Neural cell (in vitro differentiated cells): ENCODE measurements around the gene VPS37C. TPM values are rescaled to one million over a fixed set of nuclear protein-coding genes. Genes with fewer than 3 reads are reported as not detected.
"Not testable (repeated sequence)": the region's sequence is repeated elsewhere in the genome, so short reads cannot be mapped to it uniquely, and the experiment has no call there.

ENCODE experiments used
- H2AFZ ChIP-seq: fragments of 200-600, 300-800 bp; sonication (generic), shearing (Covaris generic); 2 replicates; pipeline ENCODE4 v1.6.0; 2014; ENCODE audit warnings: low read depth, mild to moderate bottlenecking, antibody characterized with exemption, low read length, moderate library complexity
- H3F3A ChIP-seq: fragments of 200-600 bp; shearing (Covaris generic); 2 replicates; pipeline ENCODE4 v1.6.1; 2016; ENCODE audit warnings: mild to moderate bottlenecking, moderate library complexity, mixed read lengths, antibody characterized with exemption, low read length; ENCODE audit not compliant: insufficient read depth, poor library complexity, severe bottlenecking
- H3K27ac ChIP-seq: fragments of 200-600, 300-800 bp; sonication (generic), shearing (Covaris generic); 2 replicates; pipeline ENCODE4 v1.5.1; 2014; ENCODE audit warnings: mild to moderate bottlenecking, low read length, moderate library complexity
- H3K27me3 ChIP-seq: fragments of 300-800, 200-600 bp; sonication (generic), shearing (Covaris generic); 2 replicates; pipeline ENCODE4 v1.6.0; 2014; ENCODE audit warnings: mild to moderate bottlenecking, low read depth, low read length, moderate library complexity; ENCODE audit not compliant: insufficient read depth
- H3K36me3 ChIP-seq: fragments of 300-800, 200-600 bp; sonication (generic), shearing (Covaris generic); 2 replicates; pipeline ENCODE4 v1.5.1; 2014; ENCODE audit warnings: mild to moderate bottlenecking, antibody characterized with exemption, low read length, moderate library complexity; ENCODE audit not compliant: insufficient read depth
- H3K4me2 ChIP-seq: fragments of 300-800, 200-600 bp; sonication (generic), shearing (Covaris generic); 2 replicates; pipeline ENCODE4 v1.6.0; 2014; ENCODE audit warnings: mild to moderate bottlenecking, low read length
- H3K4me3 ChIP-seq: fragments of 300-800, 200-600 bp; sonication (generic), shearing (Covaris generic); 2 replicates; pipeline ENCODE4 v1.5.1; 2014; ENCODE audit warnings: mild to moderate bottlenecking, low read length, moderate library complexity
- H3K79me2 ChIP-seq: fragments of 200-600 bp; shearing (Covaris generic); replicated peaks from 2 replicates; pipeline ENCODE4 v1.6.0; 2014; ENCODE audit warnings: mild to moderate bottlenecking, low read length, moderate library complexity; ENCODE audit not compliant: insufficient read depth
- H3K9ac ChIP-seq: fragments of 300-800, 200-600 bp; sonication (generic), shearing (Covaris generic); 2 replicates; pipeline ENCODE4 v1.6.1; 2016; ENCODE audit warnings: mild to moderate bottlenecking, low read length, mixed read lengths
- H3K9me2 ChIP-seq: fragments of 200-600 bp; shearing (Covaris generic); 2 replicates; pipeline ENCODE4 v1.6.1; 2016; ENCODE audit warnings: mild to moderate bottlenecking, low read length, mixed read lengths; ENCODE audit not compliant: insufficient read depth
- H3K9me3 ChIP-seq: fragments of 200-600, 300-800 bp; sonication (generic), shearing (Covaris generic); 2 replicates; pipeline ENCODE4 v1.6.1; 2016; ENCODE audit warnings: mild to moderate bottlenecking, mixed run types, low read length, moderate library complexity, mixed read lengths
- H4K20me1 ChIP-seq: fragments of 200-600 bp; shearing (Covaris generic); 2 replicates; pipeline ENCODE4 v1.6.1; 2016; ENCODE audit warnings: mild to moderate bottlenecking, mixed run types; ENCODE audit not compliant: insufficient read depth
- CTCF ChIP-seq: fragments of 450-650 bp; IDR thresholded peaks from 2 replicates; pipeline ENCODE4 v1.5.1; 2014; ENCODE audit warnings: antibody characterized with exemption, mild to moderate bottlenecking, moderate library complexity; ENCODE audit not compliant: poor library complexity, severe bottlenecking
- EZH2 ChIP-seq: fragments of 200-600, 300-800 bp; shearing (Covaris generic), sonication (generic); IDR thresholded peaks from 2 replicates; pipeline ENCODE4 v1.6.1; 2014; ENCODE audit warnings: antibody characterized with exemption, low read length, borderline replicate concordance, mild to moderate bottlenecking; ENCODE audit not compliant: insufficient read depth, poor library complexity, severe bottlenecking
- POLR2AphosphoS5 ChIP-seq: IDR thresholded peaks from 2 replicates; pipeline ENCODE4 v1.6.1; 2012
- RAD21 ChIP-seq: fragments of 450-650 bp; conservative IDR thresholded peaks from 2 replicates; pipeline ENCODE4 v1.6.1; 2014; ENCODE audit warnings: antibody characterized with exemption, mild to moderate bottlenecking, moderate library complexity
- REST ChIP-seq: IDR thresholded peaks from 2 replicates; pipeline ENCODE4 v1.6.1; 2012; ENCODE audit warnings: borderline replicate concordance
- SMC3 ChIP-seq: fragments of 450-650 bp; conservative IDR thresholded peaks from 2 replicates; pipeline ENCODE4 v1.6.1; 2014; ENCODE audit warnings: antibody characterized with exemption, mild to moderate bottlenecking, moderate library complexity; ENCODE audit not compliant: poor library complexity
- TAF1 ChIP-seq: IDR thresholded peaks from 2 replicates; pipeline ENCODE4 v1.6.1; 2012; ENCODE audit warnings: low read depth
- polyA plus RNA-seq: library from polyadenylated mRNA; depleted of rRNA; stranded (reverse); fragments of >200 nt; gene quantifications from 2 replicates; pipeline ENCODE4 v1.2.3, GENCODE V29; 2014

Gene VPS37C
- polyA plus RNA-seq, 1 donor from 2014 or later, result 7.3 TPM

- H3K79me2 ChIP-seq, result no peaks in the 10 kb centered on the region
- TF ChIP-seq CTCF (no peak), SMC3 (no peak), RAD21 (no peak), TAF1 (no peak), EZH2 (no peak)
- H3K36me3 ChIP-seq, result no peaks in the 10 kb centered on the region
- H3K4me3 ChIP-seq, result no peak overlapping the region
- H3K9me3 ChIP-seq, result no peaks in the 10 kb centered on the region
- H2AFZ ChIP-seq, result no peak overlapping the region
- H4K20me1 ChIP-seq, result no peaks in the 10 kb centered on the region
- H3K9ac ChIP-seq, result no peak overlapping the region
- H3K27ac ChIP-seq, result no peak overlapping the region
- H3K9me2 ChIP-seq, result no peaks in the 10 kb centered on the region
- no peaks in the 10 kb centered on the region for H3F3A ChIP-seq
- H3K4me2 ChIP-seq, result no peak overlapping the region
- no peaks in the 10 kb centered on the region for H3K27me3 ChIP-seq
These were observed 20.3 kb upstream of the VPS37C start for GRCh38 chr11:61181489-61181888.

- not testable (repeated sequence) for H3K9me3 ChIP-seq, H3K27ac ChIP-seq, H2AFZ ChIP-seq, H3F3A ChIP-seq, H4K20me1 ChIP-seq, H3K4me3 ChIP-seq, H3K9ac ChIP-seq, H3K4me2 ChIP-seq, H3K36me3 ChIP-seq, H3K79me2 ChIP-seq, H3K9me2 ChIP-seq, H3K27me3 ChIP-seq
These were observed 19.0 kb upstream of the VPS37C start for GRCh38 chr11:61180205-61180604.

- H3K27me3 ChIP-seq, result no peaks in the 10 kb centered on the region
- H3K4me3 ChIP-seq, result no peak overlapping the region
- H3K4me2 ChIP-seq, result no peak overlapping the region
- no peak overlapping the region for H3K9ac ChIP-seq
- no peaks in the 10 kb centered on the region for H3K36me3 ChIP-seq
- no peak for TF ChIP-seq REST
- TF ChIP-seq POLR2AphosphoS5, result no peak
- TF ChIP-seq SMC3, result no peak
- no peaks in the 10 kb centered on the region for H3K9me3 ChIP-seq
- no peaks in the 10 kb centered on the region for H3K9me2 ChIP-seq
- no peaks in the 10 kb centered on the region for H4K20me1 ChIP-seq
- no peak overlapping the region for H3K27ac ChIP-seq
- H3F3A ChIP-seq, result no peaks in the 10 kb centered on the region
- no peaks in the 10 kb centered on the region for H3K79me2 ChIP-seq
- no peak overlapping the region for H2AFZ ChIP-seq
These were observed 15.2 kb upstream of the VPS37C start for GRCh38 chr11:61176446-61176845.
